Endothelial cell of umbilical vein (primary cell): ENCODE measurements around the gene GNA12. TPM values are rescaled to one million over a fixed set of nuclear protein-coding genes. Genes with fewer than 3 reads are reported as not detected.

ENCODE experiments used
- BruUV-seq: library from RNA; stranded (reverse); fragments of 400-500 nt; replicated peaks from 2 replicates; lab custom pipeline; 2021; lab: Mats Ljungman, UMichigan
- CTCF ChIA-PET: fragments of 300-600, 350-600 bp; sonication (Branson Sonifier 250); formaldehyde crosslinking; loops from one replicate; lab custom pipeline; 2021; ENCODE audit warnings: antibody characterized with exemption, inconsistent platforms; lab: Charles Lee
- POLR2A ChIA-PET: fragments of 300-600, 350-600 bp; sonication (Branson Sonifier 250); formaldehyde crosslinking; loops from one replicate; lab custom pipeline; 2021; ENCODE audit warnings: antibody characterized with exemption, inconsistent platforms; lab: Charles Lee
- DNase-seq: peaks from one replicate; pipeline ENCODE4 v3.0.0-alpha.2; 2011; ENCODE audit warnings: low read depth, low spot score
- FAIRE-seq: peaks from 2 replicates; lab custom pipeline; 2011; peaks lifted over from hg19 to GRCh38; lab: Jason Lieb, UNC
- H2AFZ ChIP-seq: 2 replicates; pipeline ENCODE4 v1.6.0; 2012; ENCODE audit warnings: low read depth, low read length, control low read depth, inconsistent platforms
- H3K27ac ChIP-seq: 2 replicates; pipeline ENCODE4 v1.5.1; 2011; ENCODE audit warnings: low read depth, mild to moderate bottlenecking, control low read depth, low read length, moderate library complexity; ENCODE audit not compliant: insufficient read depth
- H3K27me3 ChIP-seq, 2 experiments: 2 replicates each; pipeline versions ENCODE4 v1.6.0 to v1.6.1; 2011; ENCODE audit warnings: low read length in 2 of 2, mixed read lengths in 1 of 2; ENCODE audit not compliant: control insufficient read depth in 2 of 2, insufficient read depth in 2 of 2
- H3K36me3 ChIP-seq, 2 experiments: 2 replicates in 1 of 2; 3 replicates in 1 of 2; pipeline ENCODE4 v1.5.1; 2011; ENCODE audit warnings: low read length in 2 of 2, mild to moderate bottlenecking in 1 of 2, moderate library complexity in 1 of 2; ENCODE audit not compliant: control insufficient read depth in 2 of 2, insufficient read depth in 2 of 2; ENCODE audit errors: extremely low read depth in 1 of 2
- H3K4me1 ChIP-seq: 3 replicates; pipeline ENCODE4 v1.5.1; 2011; ENCODE audit warnings: mild to moderate bottlenecking, low read length; ENCODE audit not compliant: control insufficient read depth, insufficient read depth; ENCODE audit errors: extremely low read depth
- H3K4me2 ChIP-seq: 2 replicates; pipeline ENCODE4 v1.6.1; 2011; ENCODE audit warnings: low read length, control low read depth, mixed read lengths; ENCODE audit not compliant: insufficient read depth
- H3K4me3 ChIP-seq, 3 experiments: fragments of 200-600 bp in 1 of 3; sonication (generic), shearing (Covaris generic) in 1 of 3; replicated peaks in 1 of 3; 2 replicates each; pipeline ENCODE4 v1.5.1; 2011 to 2016; ENCODE audit warnings: control low read depth in 3 of 3, low read length in 3 of 3, mild to moderate bottlenecking in 2 of 3, inconsistent platforms in 1 of 3, low read depth in 1 of 3, moderate library complexity in 1 of 3; ENCODE audit not compliant: insufficient read depth in 1 of 3
- H3K79me2 ChIP-seq: 2 replicates; pipeline ENCODE4 v1.6.0; 2012; ENCODE audit warnings: low read length, inconsistent platforms; ENCODE audit not compliant: control insufficient read depth, insufficient read depth
- H3K9ac ChIP-seq: replicated peaks from 2 replicates; pipeline ENCODE3; 2011; ENCODE audit warnings: low read length, control low read depth; ENCODE audit not compliant: insufficient read depth; ENCODE audit errors: extremely low read depth
- H3K9me1 ChIP-seq: replicated peaks from 3 replicates; pipeline ENCODE4 v1.6.0; 2011; ENCODE audit warnings: mild to moderate bottlenecking, low read length; ENCODE audit not compliant: control insufficient read depth, insufficient read depth; ENCODE audit errors: extremely low read depth
- H3K9me3 ChIP-seq: replicated peaks from 2 replicates; pipeline ENCODE4 v1.5.1; 2012; ENCODE audit warnings: low read length, inconsistent platforms; ENCODE audit not compliant: control insufficient read depth, insufficient read depth
- H4K20me1 ChIP-seq: replicated peaks from 2 replicates; pipeline ENCODE3; 2011; ENCODE audit warnings: mild to moderate bottlenecking, low read length; ENCODE audit not compliant: control insufficient read depth, insufficient read depth; ENCODE audit errors: extremely low read depth
- EZH2 ChIP-seq: IDR thresholded peaks from 2 replicates; pipeline ENCODE4 v1.6.1; 2012; ENCODE audit warnings: borderline replicate concordance, low read depth, mild to moderate bottlenecking, moderate library complexity, low read length, inconsistent platforms; ENCODE audit not compliant: severe bottlenecking
- FOS ChIP-seq: IDR thresholded peaks from 2 replicates; pipeline ENCODE4 v1.6.1; 2011; ENCODE audit warnings: mild to moderate bottlenecking, low read length, moderate library complexity, borderline replicate concordance; ENCODE audit not compliant: insufficient read depth
- GATA2 ChIP-seq: IDR thresholded peaks from 2 replicates; pipeline ENCODE4 v1.7.0; 2011; ENCODE audit warnings: low read depth, mild to moderate bottlenecking, moderate library complexity, mixed read lengths, low read length; ENCODE audit not compliant: insufficient read length, insufficient read depth
- POLR2A ChIP-seq: IDR thresholded peaks from 2 replicates; pipeline ENCODE4 v1.6.1; 2012; ENCODE audit warnings: low read depth, mild to moderate bottlenecking, control low read depth, low read length
- POLR2AphosphoS5 ChIP-seq: IDR thresholded peaks from 2 replicates; pipeline ENCODE4 v1.6.1; 2012; ENCODE audit warnings: low read depth, mild to moderate bottlenecking, control low read depth, low read length, moderate library complexity; ENCODE audit not compliant: insufficient read depth
- dilution Hi-C: fragments of 300-500 bp; cut with MboI; formaldehyde crosslinking; loops from one replicate; pipeline ENCODE4 v1.15.0; 2019; ENCODE audit warnings: low sequenced_read_pairs; ENCODE audit not compliant: extremely low pct_ligation_motif_present
- intact Hi-C: fragments of 100-400 bp; cut with micrococcal nuclease; formaldehyde crosslinking; loops from one replicate; pipeline ENCODE4 v1.10.0; 2022
- polyA plus RNA-seq, 4 experiments: library from polyadenylated mRNA; depleted of rRNA in 3 of 4; stranded (reverse) in 3 of 4; unstranded in 1 of 4; fragments of >200 nt; gene quantifications; 2 replicates each; pipeline versions ENCODE4 v1.2.1 to v1.2.3, GENCODE V29; 2011 to 2012; ENCODE audit warnings: missing spikeins in 1 of 4
- total RNA-seq: library from RNA; stranded (reverse); gene quantifications from 2 replicates; pipeline ENCODE4 v1.2.3, GENCODE V29; 2021
- TF ChIP-seq, protein P1 (sequence below), 2 donors: IDR thresholded peaks; 1 replicate in 1 of 2; 2 replicates in 1 of 2; pipeline ENCODE4 v1.5.1; 2011; ENCODE audit warnings: low read length in 2 of 2, mild to moderate bottlenecking in 2 of 2, moderate library complexity in 2 of 2, control low read depth in 1 of 2, inconsistent platforms in 1 of 2, low read depth in 1 of 2; ENCODE audit not compliant: insufficient read depth in 1 of 2; ENCODE audit errors: extremely low read depth in 1 of 2

Gene GNA12
- total and polyA plus RNA-seq, 2 donors (not counting 3 experiments of a cell fraction or from before 2014, with no cell fraction given), result 63.0 to 75.1 TPM

DNA sequence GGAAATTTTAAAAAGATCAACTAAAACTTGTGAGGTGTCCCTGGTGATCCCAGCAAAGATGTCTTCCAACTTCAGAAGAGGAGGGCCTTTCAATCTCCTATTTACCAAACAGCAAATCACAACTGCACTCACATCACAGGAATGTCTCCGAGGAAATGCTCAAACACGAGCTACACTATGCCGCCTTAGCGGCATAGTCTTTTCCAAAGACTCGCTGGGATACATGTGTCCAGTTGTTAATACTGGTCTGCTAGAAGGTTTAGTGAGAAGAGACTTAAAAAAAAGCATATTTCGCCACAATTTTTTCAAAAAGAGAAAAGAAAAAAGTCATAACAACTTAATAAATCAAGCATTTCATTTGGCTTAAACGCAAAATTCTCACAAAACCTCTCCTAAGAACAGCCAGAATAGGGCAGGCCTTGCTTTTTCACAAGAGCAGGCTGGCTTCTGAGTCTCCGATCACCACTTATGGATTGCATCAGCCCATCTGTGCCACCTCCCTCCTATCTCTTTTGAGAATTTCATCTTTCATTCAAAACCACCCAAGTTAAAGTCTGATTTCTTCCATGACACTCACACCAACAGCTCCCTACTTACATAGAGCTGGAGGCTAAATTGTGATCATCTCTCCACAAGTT, 66.1 kb downstream of the GNA12 start:
- DNase-seq (no peak), FAIRE-seq (no peak)
- CTCF ChIA-PET, result interaction anchor here (0.8 to 1.4 kb wide), 3 partner anchors 10 to 76 kb away, joined by 3 to 4 read pairs (median 4); no protein-coding TSS in a partner anchor

More for the DNA sequence above, 66.1 kb downstream of the GNA12 start:
- H2AFZ ChIP-seq, result no peak overlapping the region
- no peak overlapping the region for H3K4me3 ChIP-seq
- no peak overlapping the region for H3K9ac ChIP-seq
- no peaks in the 10 kb centered on the region for H3K9me3 ChIP-seq
- H3K79me2 ChIP-seq, result peaks cover 6% of the 10 kb centered on the region
- peaks cover under 1% of the 10 kb centered on the region for H4K20me1 ChIP-seq
- no TSS peak for BruUV-seq
- peaks cover 0 to 9% of the 10 kb centered on the region in 2 experiments for H3K36me3 ChIP-seq
- H3K27me3 ChIP-seq, result no peaks in the 10 kb centered on the region
- POLR2A ChIA-PET, result no interaction called here
- dilution Hi-C loops (no loop called here), intact Hi-C loops (no loop called here)
- H3K4me2 ChIP-seq, result no peak overlapping the region
- H3K4me1 ChIP-seq, result peaks cover 3% of the 10 kb centered on the region
- H3K9me1 ChIP-seq, result no peaks in the 10 kb centered on the region
- TF ChIP-seq GATA2, result no peak
- TF ChIP-seq, protein P1, sequence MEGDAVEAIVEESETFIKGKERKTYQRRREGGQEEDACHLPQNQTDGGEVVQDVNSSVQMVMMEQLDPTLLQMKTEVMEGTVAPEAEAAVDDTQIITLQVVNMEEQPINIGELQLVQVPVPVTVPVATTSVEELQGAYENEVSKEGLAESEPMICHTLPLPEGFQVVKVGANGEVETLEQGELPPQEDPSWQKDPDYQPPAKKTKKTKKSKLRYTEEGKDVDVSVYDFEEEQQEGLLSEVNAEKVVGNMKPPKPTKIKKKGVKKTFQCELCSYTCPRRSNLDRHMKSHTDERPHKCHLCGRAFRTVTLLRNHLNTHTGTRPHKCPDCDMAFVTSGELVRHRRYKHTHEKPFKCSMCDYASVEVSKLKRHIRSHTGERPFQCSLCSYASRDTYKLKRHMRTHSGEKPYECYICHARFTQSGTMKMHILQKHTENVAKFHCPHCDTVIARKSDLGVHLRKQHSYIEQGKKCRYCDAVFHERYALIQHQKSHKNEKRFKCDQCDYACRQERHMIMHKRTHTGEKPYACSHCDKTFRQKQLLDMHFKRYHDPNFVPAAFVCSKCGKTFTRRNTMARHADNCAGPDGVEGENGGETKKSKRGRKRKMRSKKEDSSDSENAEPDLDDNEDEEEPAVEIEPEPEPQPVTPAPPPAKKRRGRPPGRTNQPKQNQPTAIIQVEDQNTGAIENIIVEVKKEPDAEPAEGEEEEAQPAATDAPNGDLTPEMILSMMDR (IDR thresholded peaks at IDR 0.05; ENCODE audit: extremely low read depth in 1 of 2, insufficient read depth in 1 of 2, low read depth in 1 of 2, low read length in 2 of 2), result no peak
- no peak for TF ChIP-seq FOS
- TF ChIP-seq POLR2AphosphoS5, result no peak
- no peak for TF ChIP-seq POLR2A
- no peak for TF ChIP-seq EZH2
- no peak overlapping the region for H3K27ac ChIP-seq
